ENCODE measurements around the gene PRSS27. TPM values are rescaled to one million over a fixed set of nuclear protein-coding genes. Genes with fewer than 3 reads are reported as not detected.
A peak's percentile ranks its signal among the peaks of the same experiment; 100 is the strongest.

PRSS27 gene
- total and polyA plus RNA-seq, 2 of the 4 experiments (the other 2 are of a cell fraction) = under 0.01 to 0.58 TPM

DNA sequence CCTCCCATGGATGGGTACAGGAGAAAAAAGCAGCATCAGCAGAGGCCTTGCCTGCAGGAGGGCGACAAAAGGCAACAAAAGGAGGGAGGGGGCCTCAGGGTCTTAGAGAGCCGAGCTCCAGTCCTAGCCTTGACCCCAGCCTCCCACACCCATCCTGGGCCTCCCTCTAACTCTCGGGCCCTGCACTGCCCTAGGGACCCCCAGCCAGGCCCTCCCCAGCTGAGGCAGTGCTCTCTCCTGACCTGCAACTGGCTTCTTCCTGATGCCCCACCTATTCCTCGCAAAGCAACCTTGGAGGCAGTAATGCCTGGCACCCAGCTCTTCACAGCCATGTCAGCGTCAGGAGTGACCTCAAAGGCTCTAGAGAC lies 17.2 kb upstream of the PRSS27 start:
- TF ChIP-seq NFE2L2 (IDR thresholded peaks at IDR 0.05; ENCODE audit: low read depth, low read length) (no peak), CHD1 (IDR thresholded peaks at IDR 0.05; ENCODE audit: low read depth, low read length) (no peak), CEBPB (IDR thresholded peaks at IDR 0.05; ENCODE audit: low read depth, low read length) (no peak), MXI1 (IDR thresholded peaks at IDR 0.05; ENCODE audit: borderline replicate concordance, low read depth, low read length) (no peak), RFX5 (IDR thresholded peaks at IDR 0.05; ENCODE audit: low read depth, low read length) (no peak), MAZ (IDR thresholded peaks at IDR 0.05; ENCODE audit: borderline replicate concordance, low read depth, low read length) (no peak), BHLHE40 (IDR thresholded peaks at IDR 0.05; ENCODE audit: low read depth, low read length) (no peak)
- TF ChIP-seq, protein P1, sequence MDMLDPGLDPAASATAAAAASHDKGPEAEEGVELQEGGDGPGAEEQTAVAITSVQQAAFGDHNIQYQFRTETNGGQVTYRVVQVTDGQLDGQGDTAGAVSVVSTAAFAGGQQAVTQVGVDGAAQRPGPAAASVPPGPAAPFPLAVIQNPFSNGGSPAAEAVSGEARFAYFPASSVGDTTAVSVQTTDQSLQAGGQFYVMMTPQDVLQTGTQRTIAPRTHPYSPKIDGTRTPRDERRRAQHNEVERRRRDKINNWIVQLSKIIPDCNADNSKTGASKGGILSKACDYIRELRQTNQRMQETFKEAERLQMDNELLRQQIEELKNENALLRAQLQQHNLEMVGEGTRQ (IDR thresholded peaks at IDR 0.05; ENCODE audit: low read depth, low read length) = no peak
- no peaks in the 10 kb centered on the region for H3K79me1 ChIP-seq (ENCODE audit: low read depth in 1 of 2, low read length in 2 of 2)
- POLR2A ChIA-PET (ENCODE audit: unreplicated experiment) = interaction anchor here (0.7 kb wide), 1 partner anchor 16 kb away, joined by 3 read pairs; no protein-coding TSS in a partner anchor
- H4K8ac ChIP-seq (ENCODE audit: low read depth in 2 of 2, low read length in 2 of 2) = no peak overlapping the region
- intact Hi-C loops (cut with micrococcal nuclease) = no loop called here
- H4K20me1 ChIP-seq (ENCODE audit: insufficient read depth, low read length) = no peaks in the 10 kb centered on the region
- no peak for ATAC-seq (ENCODE audit: low read depth)
- no peak overlapping the region for H3K4ac ChIP-seq (ENCODE audit: low read depth, low read length)
- no peaks in the 10 kb centered on the region for H3K9me1 ChIP-seq (ENCODE audit: insufficient read depth, low read length)
- no TSS peak for BruUV-seq (replicated peaks)
- no peak overlapping the region for H2BK15ac ChIP-seq (ENCODE audit: low read depth, low read length)
- no peak overlapping the region for H3K18ac ChIP-seq (ENCODE audit: low read depth, low read length)
- H3K36me3 ChIP-seq (ENCODE audit: control insufficient read depth, insufficient read depth, low read length) = no peaks in the 10 kb centered on the region
- H3K14ac ChIP-seq (replicated peaks; ENCODE audit: low read depth, low read length) = no peak overlapping the region
- no peak overlapping the region for H3K9ac ChIP-seq (ENCODE audit: low read depth, low read length)
- H2BK5ac ChIP-seq (ENCODE audit: low read depth, low read length, poor library complexity, severe bottlenecking) = no peak overlapping the region
- H3K4me1 ChIP-seq (ENCODE audit: control insufficient read depth, insufficient read depth, low read length) = no peaks in the 10 kb centered on the region
- H2BK120ac ChIP-seq (ENCODE audit: low read depth, low read length) = no peak overlapping the region
- H3K4me3 ChIP-seq (ENCODE audit: insufficient read depth, low read depth, low read length) = no peak overlapping the region
- H2AK9ac ChIP-seq (replicated peaks; ENCODE audit: low read depth, low read length, poor library complexity) = no peak overlapping the region
- no peak overlapping the region for H3K56ac ChIP-seq (ENCODE audit: extremely low read depth, insufficient read depth, low read length)
- H3K27ac ChIP-seq (ENCODE audit: insufficient read depth, low read length) = no peak overlapping the region
- no peak overlapping the region for H4K91ac ChIP-seq (ENCODE audit: insufficient read depth, low read depth, low read length)
- no peaks in the 10 kb centered on the region for H3K9me3 ChIP-seq (ENCODE audit: control insufficient read depth, insufficient read depth, low read length)
- H3K4me2 ChIP-seq (ENCODE audit: low read depth, low read length) = no peak overlapping the region
- no peak overlapping the region for H2BK20ac ChIP-seq (ENCODE audit: low read depth, low read length)
- no peak overlapping the region for H4K5ac ChIP-seq (ENCODE audit: low read depth, low read length)
- dilution Hi-C loops (cut with HindIII; ENCODE audit: low sequenced_read_pairs, unreplicated experiment) = no loop called here
- CTCF ChIA-PET = no interaction called here
- H2AK5ac ChIP-seq (ENCODE audit: low read depth, low read length) = no peak overlapping the region
- no peaks in the 10 kb centered on the region; the same call in 1 of the 2 replicates for H3K27me3 ChIP-seq (ENCODE audit: control insufficient read depth, insufficient read depth, low read length)
- DNase-seq = no peak
- H3K23ac ChIP-seq (ENCODE audit: low read depth, low read length) = no peak overlapping the region
- in situ Hi-C loops (cut with MboI; ENCODE audit: low sequenced_read_pairs) = no loop called here
- no CpG with 5 or more reads among the region's 5 CpGs for WGBS, 2 experiments (ENCODE audit: extremely low coverage in 2 of 2, insufficient read length in 1 of 2)
- H2AFZ ChIP-seq (replicated peaks; ENCODE audit: low read length, poor library complexity) = peak overlapping the region; percentile 43
